ENCODE results near the gene DBF4B.
"Not testable (repeated sequence)": the region's sequence is repeated elsewhere in the genome, so short reads cannot be mapped to it uniquely, and the experiment has no call there.

Gene DBF4B

DNA sequence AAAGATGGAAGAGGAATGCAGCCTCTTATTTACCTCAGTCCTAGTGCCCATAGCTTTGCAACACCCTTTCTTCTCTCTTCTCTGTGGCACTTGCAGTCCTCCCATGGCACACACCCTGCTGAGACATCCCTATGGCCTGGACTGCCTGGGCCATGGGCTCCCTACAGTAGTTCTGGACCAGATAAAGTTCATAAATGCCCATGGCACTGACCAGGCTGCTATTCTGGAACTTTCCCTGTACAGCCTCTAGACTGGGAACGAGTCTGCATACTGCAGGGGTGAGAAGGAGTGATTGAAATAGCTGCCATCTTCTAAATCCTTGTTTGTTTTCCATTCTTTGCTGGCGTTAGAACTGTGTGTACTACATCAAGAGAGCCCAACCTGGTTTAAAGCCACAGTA, 25.8 kb downstream of the DBF4B start:
- H3K4me3 ChIP-seq (ENCODE audit: low read depth, low read length): no peak overlapping the region
- TF ChIP-seq, protein P1, sequence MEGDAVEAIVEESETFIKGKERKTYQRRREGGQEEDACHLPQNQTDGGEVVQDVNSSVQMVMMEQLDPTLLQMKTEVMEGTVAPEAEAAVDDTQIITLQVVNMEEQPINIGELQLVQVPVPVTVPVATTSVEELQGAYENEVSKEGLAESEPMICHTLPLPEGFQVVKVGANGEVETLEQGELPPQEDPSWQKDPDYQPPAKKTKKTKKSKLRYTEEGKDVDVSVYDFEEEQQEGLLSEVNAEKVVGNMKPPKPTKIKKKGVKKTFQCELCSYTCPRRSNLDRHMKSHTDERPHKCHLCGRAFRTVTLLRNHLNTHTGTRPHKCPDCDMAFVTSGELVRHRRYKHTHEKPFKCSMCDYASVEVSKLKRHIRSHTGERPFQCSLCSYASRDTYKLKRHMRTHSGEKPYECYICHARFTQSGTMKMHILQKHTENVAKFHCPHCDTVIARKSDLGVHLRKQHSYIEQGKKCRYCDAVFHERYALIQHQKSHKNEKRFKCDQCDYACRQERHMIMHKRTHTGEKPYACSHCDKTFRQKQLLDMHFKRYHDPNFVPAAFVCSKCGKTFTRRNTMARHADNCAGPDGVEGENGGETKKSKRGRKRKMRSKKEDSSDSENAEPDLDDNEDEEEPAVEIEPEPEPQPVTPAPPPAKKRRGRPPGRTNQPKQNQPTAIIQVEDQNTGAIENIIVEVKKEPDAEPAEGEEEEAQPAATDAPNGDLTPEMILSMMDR (IDR thresholded peaks at IDR 0.05; ENCODE audit: low read depth, low read length, missing control alignments): no peak
- DNase-seq (ENCODE audit: low read depth): no peak

GRCh38 chr17:44736551-44737240, 28.2 kb downstream of the DBF4B start:
- TF ChIP-seq, protein P1 (IDR thresholded peaks at IDR 0.05; ENCODE audit: low read depth, low read length, missing control alignments): no peak
- H3K4me3 ChIP-seq (ENCODE audit: low read depth, low read length): no peak overlapping the region
- DNase-seq (ENCODE audit: low read depth): no peak

- DNase-seq (ENCODE audit: low read depth): no peak
- no peak overlapping the region for H3K4me3 ChIP-seq (ENCODE audit: low read depth, low read length)
- TF ChIP-seq, protein P1 (IDR thresholded peaks at IDR 0.05; ENCODE audit: low read depth, low read length, missing control alignments): no peak
Observed at GRCh38 chr17:44738214-44738906, 29.9 kb downstream of the DBF4B start.

- DNase-seq (ENCODE audit: low read depth): no peak
- TF ChIP-seq, protein P1 (IDR thresholded peaks at IDR 0.05; ENCODE audit: low read depth, low read length, missing control alignments): no peak
- no peak overlapping the region for H3K4me3 ChIP-seq (ENCODE audit: low read depth, low read length)
Observed at GRCh38 chr17:44741316-44741715, 32.9 kb downstream of the DBF4B start.

- DNase-seq (ENCODE audit: low read depth): no peak
- no peak overlapping the region for H3K4me3 ChIP-seq (ENCODE audit: low read depth, low read length)
- TF ChIP-seq, protein P1 (IDR thresholded peaks at IDR 0.05; ENCODE audit: low read depth, low read length, missing control alignments): no peak
Observed at GRCh38 chr17:44745301-44745700, 36.8 kb downstream of the DBF4B start.

DNA sequence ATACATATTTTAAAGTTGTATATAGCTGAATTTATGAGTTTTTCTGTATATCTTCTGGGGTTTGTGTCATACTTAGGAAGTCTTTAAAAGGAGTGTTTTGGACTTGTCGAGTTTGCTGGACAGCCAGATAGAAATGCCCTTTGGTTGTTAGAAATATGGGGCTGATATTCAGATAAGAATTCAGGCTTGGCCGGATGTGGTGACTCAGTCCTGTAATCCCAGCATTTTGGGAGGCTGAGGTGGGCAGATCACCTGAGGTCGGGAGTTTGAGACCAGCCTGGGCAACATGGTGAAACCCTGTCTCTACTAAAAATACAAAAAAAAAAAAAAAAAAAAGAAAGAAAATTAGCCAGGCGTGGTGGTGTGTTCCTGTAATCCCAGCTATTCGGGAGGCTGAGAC, 37.3 kb downstream of the DBF4B start:
- not testable (repeated sequence) for DNase-seq (ENCODE audit: low read depth); H3K4me3 ChIP-seq (ENCODE audit: low read depth, low read length)

- no peak overlapping the region for H3K4me3 ChIP-seq (ENCODE audit: low read depth, low read length)
- TF ChIP-seq, protein P1 (IDR thresholded peaks at IDR 0.05; ENCODE audit: low read depth, low read length, missing control alignments): no peak
- DNase-seq (ENCODE audit: low read depth): no peak
Observed at GRCh38 chr17:44747566-44747965, 39.1 kb downstream of the DBF4B start.
